Adrenal gland (tissue), 19 donors: ENCODE measurements around the gene GTF2A1L. TPM values are rescaled to one million over a fixed set of nuclear protein-coding genes. Genes with fewer than 3 reads are reported as not detected.
A peak's percentile ranks its signal among the peaks of the same experiment; 100 is the strongest.

ENCODE experiments used
- DNase-seq, 7 donors: peaks; one replicate each; pipeline ENCODE4 v3.0.0-alpha.2; 2019 to 2020
- H3K27ac ChIP-seq, 5 donors: fragments of 200-600 bp; sonication (generic) in 4 of 5; 1 replicate in 3 of 5; 2 replicates in 2 of 5; pipeline versions ENCODE4 v1.5.1 to v1.8.0; 2016 to 2020; ENCODE audit warnings: mild to moderate bottlenecking in 1 of 5
- H3K27me3 ChIP-seq: fragments of 200-600 bp; 2 replicates; pipeline ENCODE4 v1.8.0; 2021
- H3K36me3 ChIP-seq, 2 donors: fragments of 200-600 bp; replicated peaks in 1 of 2; 1 replicate in 1 of 2; 2 replicates in 1 of 2; pipeline versions ENCODE4 v1.5.1 to v1.8.0; 2018 to 2022
- H3K4me1 ChIP-seq, 2 donors: fragments of 200-600 bp; replicated peaks in 1 of 2; 1 replicate in 1 of 2; 2 replicates in 1 of 2; pipeline versions ENCODE4 v1.5.1 to v1.8.0; 2018 to 2021
- H3K4me3 ChIP-seq, 4 donors: fragments of 200-600 bp; sonication (generic) in 3 of 4; one replicate each; pipeline ENCODE4 v1.5.1; 2016 to 2018
- H3K9me3 ChIP-seq, 3 donors: fragments of 200-600 bp; sonication (generic) in 1 of 3; replicated peaks in 1 of 3; 1 replicate in 2 of 3; 2 replicates in 1 of 3; pipeline versions ENCODE4 v1.5.1 to v1.8.0; 2016 to 2021
- CTCF ChIP-seq, 6 experiments: fragments of 450-650 bp in 4 of 6; fragments of 200-600 bp in 2 of 6; sonication (generic) in 1 of 6; IDR thresholded peaks; 1 replicate in 5 of 6; 2 replicates in 1 of 6; pipeline versions ENCODE4 v1.5.1 to v1.8.0; 2016 to 2021; ENCODE audit warnings: antibody characterized with exemption in 6 of 6, mild to moderate bottlenecking in 2 of 6, moderate library complexity in 1 of 6
- POLR2A ChIP-seq, 2 donors: fragments of 450-650 bp; IDR thresholded peaks; one replicate each; pipeline ENCODE4 v1.6.1; 2017; ENCODE audit warnings: antibody characterized with exemption in 2 of 2, mild to moderate bottlenecking in 2 of 2, moderate library complexity in 1 of 2
- WGBS, 4 donors: extraction: QIAGEN DNeasy Blood & Tissue Kit in 2 of 4; methylation state at CpG; one replicate each; pipeline versions ENCODE4 v1.1.5 to v1.1.7; 2013 to 2017; 5-methylcytosine and 5-hydroxymethylcytosine counted together
- intact Hi-C, 2 donors: fragments of 100-400 bp; cut with DNase I; formaldehyde crosslinking; loops; one replicate each; pipeline versions ENCODE4 v1.14.1 to v1.15.0; 2022 to 2023
- long read RNA-seq, 10 donors: library from polyadenylated mRNA in 3 of 10; unstranded in 2 of 10; stranded (forward) in 1 of 10; transcript quantifications; one replicate each; pipeline ENCODE4 v2.0.0 and lab custom pipeline, GENCODE V29; 2021 to 2026
- polyA plus RNA-seq, 3 donors: library from polyadenylated mRNA; stranded (reverse); fragments of 200-250 nt in 2 of 3; fragments of 350-450 nt in 1 of 3; fragmentation: Illumina TruSeq in 1 of 3; extraction: RNeasy Lipid Tissue Mini Kit (QIAGEN cat#74804) in 1 of 3; gene quantifications; one replicate each; pipeline ENCODE4 v1.2.3, GENCODE V29; 2013 to 2014
- total RNA-seq, 9 donors: library from RNA; depleted of rRNA in 4 of 9; stranded (reverse); fragments of >200 nt in 4 of 9; fragments of 120-200 nt in 1 of 9; fragmentation: NEBNext Ultra II Directional in 1 of 9; extraction: Animal tissue kit (Norgen Biotek cat#: 25700) in 1 of 9; gene quantifications; one replicate each; pipeline versions ENCODE4 v1.1.0 to v1.2.4, GENCODE V29; 2013 to 2023
- donor health status: healthy with polysubstance abuse.
- donor health status: Bipolar disorder and iron deficiency.
- donor health status: DM: yes; HTN: yes; CAD: no.
- donor health status: DM: no; HTN: no; CAD: no.
- donor health status: DM: no; HTN: no; CAD: no.
- donor health status: DM: yes; HTN: yes; CAD: no.

GTF2A1L gene
- total RNA-seq: 1 to 10 TPM in 2 of 9 donors, under 1 TPM in 2, not detected in 5; 0.11 to 3.3 (median 1.1) TPM
- 1 to 10 TPM in 1 of 3 donors, under 1 TPM in 1, not detected in 1; 0.37 to 1.3 TPM for polyA plus RNA-seq
- long read RNA-seq, donor 1: 0 reads
- long read RNA-seq, donor 2: 0 reads
- long read RNA-seq, donor 3: 0 reads
- long read RNA-seq, donor 4: 0 reads
- long read RNA-seq, donor 5: 0 reads
- long read RNA-seq, donor 6: 0 reads
- long read RNA-seq, donor 7: 0 reads
- long read RNA-seq, donor 8: 0 reads
- long read RNA-seq, donor 9: 0 reads
- long read RNA-seq, donor 10: 0 reads

- Histone ChIP-seq H3K4me3 (no peak within 1 kb of the TSS), H3K9me3 (no peaks in the 10 kb centered on the region), H3K27ac (no peak within 1 kb of the TSS), H3K36me3 (no peaks in the 10 kb centered on the region), H3K4me1 (no peaks in the 10 kb centered on the region), H3K27me3 (peaks cover 3% of the 10 kb centered on the region)
- 65 to 87% (median 75%) methylated on average over 26 of the region's 26 CpGs for WGBS, 4 donors
- TF ChIP-seq CTCF (IDR thresholded peaks at IDR 0.05) (no peak), POLR2A (IDR thresholded peaks at IDR 0.05) (no peak)
- no peak for DNase-seq
- intact Hi-C loops: no loop called here
These were observed at the start of gene GTF2A1L for GRCh38 chr2:48617618-48618017. Gene GTF2A1L, plus strand, starts transcription at chr2:48617856. Its CDS starts 19 bp downstream, at chr2:48617875.

- DNase-seq: peak in 2 of 7 donors; percentile 18 to 33
- TF ChIP-seq POLR2A (IDR thresholded peaks at IDR 0.05): no peak
- TF ChIP-seq CTCF (IDR thresholded peaks at IDR 0.05): no peak
- no peak overlapping the region for H3K4me3 ChIP-seq
- intact Hi-C loops: no loop called here
- no peaks in the 10 kb centered on the region for H3K36me3 ChIP-seq
- no peaks in the 10 kb centered on the region for H3K27me3 ChIP-seq
- 48 to 73% (median 59%) methylated on average over 4 of the region's 4 CpGs for WGBS, 4 donors
- peaks cover 0 to 6% of the 10 kb centered on the region in 2 donors for H3K4me1 ChIP-seq
- no peaks in the 10 kb centered on the region for H3K9me3 ChIP-seq
- peak overlapping the region in 2 of 5 donors; percentile 55 to 73 for H3K27ac ChIP-seq
These were observed 49.1 kb upstream of the GTF2A1L start for GRCh38 chr2:48568547-48568946.

GRCh38 chr2:48569433-48569832 is 48.2 kb upstream of the GTF2A1L start:
- Histone ChIP-seq H3K27me3 (no peaks in the 10 kb centered on the region), H3K4me1 (peaks cover 0 to 6% of the 10 kb centered on the region in 2 donors), H3K4me3 (no peak overlapping the region), H3K9me3 (no peaks in the 10 kb centered on the region), H3K36me3 (no peaks in the 10 kb centered on the region), H3K27ac (peak overlapping the region in 2 of 5 donors; percentile 55 to 73)
- DNase-seq: no peak
- intact Hi-C loops: no loop called here
- no peak for TF ChIP-seq POLR2A (IDR thresholded peaks at IDR 0.05)
- no peak for TF ChIP-seq CTCF (IDR thresholded peaks at IDR 0.05)

GRCh38 chr2:48572816-48573215 is 44.8 kb upstream of the GTF2A1L start:
- no peaks in the 10 kb centered on the region for H3K27me3 ChIP-seq

More at GRCh38 chr2:48572816-48573215, 44.8 kb upstream of the GTF2A1L start:
- no peak overlapping the region for H3K4me3 ChIP-seq
- 54 to 72% (median 64%) methylated on average over 2 to 5 of the region's 5 CpGs for WGBS, 4 donors
- no peak for DNase-seq
- TF ChIP-seq POLR2A (IDR thresholded peaks at IDR 0.05) (no peak), CTCF (IDR thresholded peaks at IDR 0.05) (no peak)
- intact Hi-C loops: no loop called here
- no peak overlapping the region for H3K27ac ChIP-seq
- peaks cover 0 to 6% of the 10 kb centered on the region in 2 donors for H3K4me1 ChIP-seq
- H3K36me3 ChIP-seq: no peaks in the 10 kb centered on the region
- no peaks in the 10 kb centered on the region for H3K9me3 ChIP-seq
